Thymus (tissue), 11 donors: ENCODE data around the gene CD300LB. TPM values are rescaled to one million over a fixed set of nuclear protein-coding genes. Genes with fewer than 3 reads are reported as not detected.

Experiments used
- DNase-seq, 9 donors: peaks; one replicate each; pipeline ENCODE4 v3.0.0-alpha.2; 2013; ENCODE audit warnings: low spot score in 9 of 9, low read depth in 6 of 9, missing footprints in 1 of 9
- H3K27ac ChIP-seq, 2 donors: one replicate each; pipeline ENCODE4 v1.5.1; 2013; ENCODE audit warnings: control low read depth in 1 of 2, low read depth in 1 of 2, low read length in 1 of 2, mild to moderate bottlenecking in 1 of 2, moderate library complexity in 1 of 2
- H3K27me3 ChIP-seq, 2 donors: one replicate each; pipeline ENCODE4 v1.5.1; 2013; ENCODE audit warnings: low read length in 1 of 2; ENCODE audit not compliant: control insufficient read depth in 2 of 2, insufficient read depth in 1 of 2
- H3K36me3 ChIP-seq, 2 donors: one replicate each; pipeline ENCODE4 v1.5.1; 2013; ENCODE audit warnings: low read length in 1 of 2, mild to moderate bottlenecking in 1 of 2, moderate library complexity in 1 of 2; ENCODE audit not compliant: control insufficient read depth in 2 of 2, insufficient read depth in 2 of 2
- H3K4me1 ChIP-seq, 2 donors: one replicate each; pipeline ENCODE4 v1.5.1; 2013; ENCODE audit warnings: low read length in 2 of 2; ENCODE audit not compliant: control insufficient read depth in 2 of 2, insufficient read depth in 2 of 2
- H3K4me3 ChIP-seq, 2 donors: one replicate each; pipeline ENCODE4 v1.5.1; 2013; ENCODE audit warnings: low read length in 2 of 2, control low read depth in 1 of 2, mild to moderate bottlenecking in 1 of 2
- H3K9me3 ChIP-seq, 2 donors: one replicate each; pipeline ENCODE4 v1.5.1; 2013; ENCODE audit warnings: low read length in 1 of 2, mild to moderate bottlenecking in 1 of 2; ENCODE audit not compliant: control insufficient read depth in 2 of 2, insufficient read depth in 1 of 2
- WGBS: extraction: QIAGEN DNeasy Blood & Tissue Kit; methylation state at CpG from one replicate; pipeline ENCODE4 v1.1.7; 2013; 5-methylcytosine and 5-hydroxymethylcytosine counted together
- polyA plus RNA-seq: library from polyadenylated mRNA; stranded (reverse); fragments of 200-250 nt; gene quantifications from one replicate; pipeline ENCODE4 v1.2.3, GENCODE V29; 2013
- total RNA-seq: library from RNA; stranded (reverse); fragments of 120-200 nt; gene quantifications from one replicate; pipeline ENCODE4 v1.2.4, GENCODE V29; 2013
- donor health status: healthy.

CD300LB gene
- total and polyA plus RNA-seq, 2 donors, result 0.38 to 0.64 TPM

DNA sequence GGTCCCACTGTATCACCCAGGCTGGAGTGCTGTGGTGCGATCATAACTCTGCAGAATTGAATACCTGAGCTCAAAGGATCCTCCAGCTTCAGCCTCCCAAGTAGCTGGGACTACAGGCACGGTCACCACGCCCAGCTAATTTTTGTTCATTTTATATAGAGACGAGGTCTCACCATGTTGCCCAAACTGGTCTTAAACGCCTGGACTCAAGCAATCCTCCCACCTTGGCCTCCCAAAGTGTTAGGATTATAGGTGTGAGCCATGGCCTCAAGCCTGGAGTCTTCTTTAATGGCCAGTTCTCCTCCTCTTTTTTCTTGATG is 484 bp downstream of the CD300LB start:
- H3K9me3 ChIP-seq, result no peaks in the 10 kb centered on the region
- no peak overlapping the region for H3K27ac ChIP-seq
- H3K4me3 ChIP-seq, result no peak overlapping the region
- no peaks in the 10 kb centered on the region for H3K27me3 ChIP-seq
- H3K36me3 ChIP-seq, result no peaks in the 10 kb centered on the region
- no peak for DNase-seq
- no peaks in the 10 kb centered on the region for H3K4me1 ChIP-seq
- WGBS, result 91% methylated on average over 5 of the region's 5 CpGs

DNA sequence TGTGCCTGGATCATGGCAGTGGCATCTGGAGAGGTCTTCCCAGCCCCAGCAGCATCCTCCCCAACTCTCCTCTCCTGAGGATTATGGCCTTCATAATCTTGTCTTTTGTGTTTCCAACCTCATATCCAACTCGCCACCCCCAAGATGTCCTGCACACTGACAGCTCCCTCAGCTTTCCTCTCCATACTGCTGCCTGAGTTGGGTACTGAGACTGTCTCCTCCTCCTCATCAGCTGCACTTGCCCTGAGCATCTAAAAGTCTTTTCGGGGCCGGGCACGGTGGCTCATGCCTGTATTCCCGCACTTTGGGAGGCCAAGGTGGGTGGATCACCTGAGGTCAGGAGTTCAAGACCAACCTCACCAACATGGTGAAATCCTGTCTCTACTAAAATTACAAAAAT is 2.0 kb downstream of the CD300LB start:
- Histone ChIP-seq H3K27ac (no peak overlapping the region), H3K4me1 (no peaks in the 10 kb centered on the region), H3K4me3 (no peak overlapping the region), H3K27me3 (no peaks in the 10 kb centered on the region), H3K36me3 (no peaks in the 10 kb centered on the region), H3K9me3 (no peaks in the 10 kb centered on the region)
- 96% methylated on average over 5 of the region's 5 CpGs for WGBS
- no peak for DNase-seq

- Histone ChIP-seq H3K36me3 (no peaks in the 10 kb centered on the region), H3K4me1 (no peaks in the 10 kb centered on the region), H3K27me3 (no peaks in the 10 kb centered on the region), H3K9me3 (no peaks in the 10 kb centered on the region), H3K27ac (no peak overlapping the region), H3K4me3 (no peak overlapping the region)
- 94% methylated on average over 8 of the region's 8 CpGs for WGBS
- DNase-seq, result no peak
Observed at GRCh38 chr17:74528491-74529199, 2.6 kb downstream of the CD300LB start.

GRCh38 chr17:74527756-74528155 is 3.5 kb downstream of the CD300LB start:
- no peak for DNase-seq
- WGBS, result 96% methylated on average over 8 of the region's 8 CpGs
- Histone ChIP-seq H3K27ac (no peak overlapping the region), H3K27me3 (no peaks in the 10 kb centered on the region), H3K4me3 (no peak overlapping the region), H3K4me1 (no peaks in the 10 kb centered on the region), H3K36me3 (no peaks in the 10 kb centered on the region), H3K9me3 (peaks cover 1 to 8% of the 10 kb centered on the region in 2 donors)

- DNase-seq, result no peak
- Histone ChIP-seq H3K27ac (no peak overlapping the region), H3K9me3 (peaks cover 1 to 10% of the 10 kb centered on the region in 2 donors), H3K36me3 (no peaks in the 10 kb centered on the region), H3K4me3 (no peak overlapping the region), H3K27me3 (no peaks in the 10 kb centered on the region), H3K4me1 (peaks cover 0 to 2% of the 10 kb centered on the region in 2 donors)
- 97% methylated on average over 5 of the region's 5 CpGs for WGBS
Observed at GRCh38 chr17:74527081-74527480, 4.2 kb downstream of the CD300LB start.

- Histone ChIP-seq H3K27me3 (peaks cover 0 to 2% of the 10 kb centered on the region in 2 donors), H3K27ac (no peak overlapping the region), H3K9me3 (peaks cover 1 to 10% of the 10 kb centered on the region in 2 donors), H3K4me3 (no peak overlapping the region), H3K36me3 (no peaks in the 10 kb centered on the region), H3K4me1 (peaks cover 0 to 6% of the 10 kb centered on the region in 2 donors)
- DNase-seq, result no peak
- WGBS, result 87% methylated on average over 3 of the region's 3 CpGs
Observed at GRCh38 chr17:74526681-74527080, 4.6 kb downstream of the CD300LB start.

DNA sequence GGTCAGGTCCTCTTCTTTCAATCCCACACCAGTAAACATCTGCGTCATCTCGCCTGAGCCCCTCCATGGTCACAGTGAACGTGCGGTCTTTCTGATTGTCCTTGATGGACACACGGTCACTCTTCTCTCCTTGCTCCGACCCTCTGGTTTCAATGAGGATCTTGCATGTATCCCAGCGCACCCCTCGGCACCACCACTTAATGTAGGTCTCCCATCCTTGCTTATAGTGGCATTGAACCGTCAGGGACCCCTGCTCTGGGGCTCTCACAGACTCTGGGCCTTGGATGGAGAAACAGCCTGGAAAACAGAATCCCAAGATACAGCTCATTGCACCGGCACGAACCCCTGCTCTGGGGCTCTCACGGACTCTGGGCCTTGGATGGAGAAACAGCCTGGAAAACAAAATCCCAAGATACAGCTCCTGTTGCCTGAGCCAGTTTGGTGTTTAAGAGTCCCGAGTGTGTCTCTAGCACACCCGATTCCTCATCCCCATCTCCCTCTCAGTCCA is 5.4 kb downstream of the CD300LB start:
- Histone ChIP-seq H3K4me3 (no peak overlapping the region), H3K27ac (no peak overlapping the region), H3K27me3 (peaks cover 0 to 2% of the 10 kb centered on the region in 2 donors), H3K4me1 (peaks cover 0 to 9% of the 10 kb centered on the region in 2 donors), H3K9me3 (peaks cover 1 to 10% of the 10 kb centered on the region in 2 donors), H3K36me3 (no peaks in the 10 kb centered on the region)
- WGBS, result 97% methylated on average over 14 of the region's 14 CpGs
- DNase-seq, result no peak

- DNase-seq, result no peak
- WGBS, result 97% methylated on average over 1 of the region's 1 CpG
Observed at GRCh38 chr17:74525465-74525725, 5.9 kb downstream of the CD300LB start.

GRCh38 chr17:74524653-74525464 is 6.4 kb downstream of the CD300LB start:
- Histone ChIP-seq H3K27ac (no peak overlapping the region), H3K36me3 (no peaks in the 10 kb centered on the region), H3K4me3 (no peak overlapping the region), H3K4me1 (peaks cover 0 to 9% of the 10 kb centered on the region in 2 donors), H3K27me3 (peaks cover 0 to 2% of the 10 kb centered on the region in 2 donors), H3K9me3 (peaks cover 1 to 10% of the 10 kb centered on the region in 2 donors)
- 94% methylated on average over 11 of the region's 11 CpGs for WGBS
- DNase-seq, result no peak

More at GRCh38 chr17:74525465-74525725, 5.9 kb downstream of the CD300LB start:
- Histone ChIP-seq H3K9me3 (peaks cover 1 to 10% of the 10 kb centered on the region in 2 donors), H3K4me3 (no peak overlapping the region), H3K27ac (no peak overlapping the region), H3K36me3 (no peaks in the 10 kb centered on the region), H3K27me3 (peaks cover 0 to 2% of the 10 kb centered on the region in 2 donors), H3K4me1 (peaks cover 0 to 9% of the 10 kb centered on the region in 2 donors)
